Natural killer cell treated with Interleukin-12 subunit alpha and Interleukin-12 subunit beta and Interleukin-15 and Interleukin-18, amount 100 ng/mL, for 72 hours (primary cell): Measurements from ENCODE around the gene TRIO. TPM values are rescaled to one million over a fixed set of nuclear protein-coding genes. Genes with fewer than 3 reads are reported as not detected.
A peak's percentile ranks its signal among the peaks of the same experiment; 100 is the strongest.
"Not testable (repeated sequence)": the region's sequence is repeated elsewhere in the genome, so short reads cannot be mapped to it uniquely, and the experiment has no call there.

Source experiments
- ATAC-seq, 2 donors: fragments of 150-1000 bp; cut with Tn5 transposase in 1 of 2; sonication (Bioruptor Pico), chemical (Tn5 transposase) in 1 of 2; 2 replicates each; pipeline ENCODE4 v1.10.0; 2021
- DNase-seq: peaks from one replicate; pipeline ENCODE4 v3.0.0; 2022; ENCODE audit warnings: low spot score
- H3K27ac Mint-ChIP-seq, 2 donors: 1 replicate in 1 of 2; 2 replicates in 1 of 2; pipeline ENCODE4 v1.8.0; 2022; ENCODE audit warnings: mixed read lengths in 2 of 2, mild to moderate bottlenecking in 1 of 2, moderate library complexity in 1 of 2
- H3K27me3 Mint-ChIP-seq, 2 donors: 1 replicate in 1 of 2; 2 replicates in 1 of 2; pipeline ENCODE4 v1.8.0; 2022; ENCODE audit warnings: mixed read lengths in 2 of 2
- H3K36me3 Mint-ChIP-seq: one replicate; pipeline ENCODE4 v1.8.0; 2022; ENCODE audit warnings: mixed read lengths
- H3K4me1 Mint-ChIP-seq, 2 donors: 1 replicate in 1 of 2; 2 replicates in 1 of 2; pipeline ENCODE4 v1.8.0; 2022; ENCODE audit warnings: low read depth in 2 of 2, mixed read lengths in 2 of 2, mild to moderate bottlenecking in 1 of 2
- H3K4me3 Mint-ChIP-seq: one replicate; pipeline ENCODE4 v1.8.0; 2022; ENCODE audit warnings: mixed read lengths
- H3K9me3 Mint-ChIP-seq: 2 replicates; pipeline ENCODE4 v1.8.0; 2022; ENCODE audit warnings: mixed read lengths
- total RNA-seq, 2 donors: library from RNA; stranded (reverse); gene quantifications; one replicate each; pipeline ENCODE4 v1.2.3, GENCODE V29; 2022

TRIO gene
- total RNA-seq, 2 donors from 2014 or later: 40.1 to 70.3 TPM

DNA sequence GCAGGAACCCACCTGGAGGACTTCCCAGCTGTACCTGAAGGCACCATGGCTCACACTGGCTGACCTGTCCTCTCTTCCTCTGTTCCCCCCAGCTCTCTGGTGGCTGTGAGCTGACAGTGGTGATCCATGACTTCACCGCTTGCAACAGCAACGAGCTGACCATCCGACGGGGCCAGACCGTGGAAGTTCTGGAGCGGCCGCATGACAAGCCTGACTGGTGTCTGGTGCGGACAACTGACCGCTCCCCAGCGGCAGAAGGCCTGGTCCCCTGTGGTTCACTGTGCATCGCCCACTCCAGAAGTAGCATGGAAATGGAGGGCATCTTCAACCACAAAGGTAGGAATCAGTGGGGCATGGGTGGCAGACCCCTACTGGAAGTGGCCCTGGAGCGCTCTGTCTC lies 276.5 kb downstream of the TRIO start:
- no peak for DNase-seq
- H3K27ac Mint-ChIP-seq: no peak overlapping the region
- no peaks in the 10 kb centered on the region for H3K27me3 Mint-ChIP-seq
- H3K4me3 Mint-ChIP-seq: no peak overlapping the region
- no peak for ATAC-seq
- H3K4me1 Mint-ChIP-seq: peaks cover 2 to 31% of the 10 kb centered on the region in 2 donors
- no peaks in the 10 kb centered on the region for H3K9me3 Mint-ChIP-seq
- H3K36me3 Mint-ChIP-seq: no peaks in the 10 kb centered on the region

GRCh38 chr5:14420101-14420811 lies 277.1 kb downstream of the TRIO start:
- H3K4me3 Mint-ChIP-seq: no peak overlapping the region
- H3K27ac Mint-ChIP-seq: no peak overlapping the region
- DNase-seq: no peak
- H3K4me1 Mint-ChIP-seq: peaks cover 2 to 26% of the 10 kb centered on the region in 2 donors
- H3K36me3 Mint-ChIP-seq: no peaks in the 10 kb centered on the region
- H3K9me3 Mint-ChIP-seq: no peaks in the 10 kb centered on the region
- no peak for ATAC-seq
- H3K27me3 Mint-ChIP-seq: no peaks in the 10 kb centered on the region

DNA sequence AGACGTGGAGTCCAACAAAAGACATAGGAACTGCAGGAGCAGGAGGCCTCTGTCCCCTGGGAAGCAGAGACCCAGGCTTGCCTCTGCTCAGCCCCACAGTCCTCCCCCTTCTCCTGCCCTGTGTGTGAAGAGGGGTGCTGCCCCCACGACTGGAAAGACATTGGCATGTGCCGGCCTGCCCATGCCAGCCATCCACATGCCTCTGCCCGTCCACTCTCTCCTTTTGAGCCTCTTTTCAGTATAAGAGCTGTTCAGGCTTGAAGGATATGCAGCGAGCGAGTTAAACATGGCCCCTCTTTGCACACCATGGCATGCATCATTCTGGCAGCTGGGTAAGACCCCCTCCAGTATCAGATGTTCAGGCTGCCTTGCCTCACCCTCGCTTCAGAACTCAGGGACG lies 278.7 kb downstream of the TRIO start:
- Mint-ChIP-seq H3K27me3 (no peaks in the 10 kb centered on the region), H3K9me3 (no peaks in the 10 kb centered on the region), H3K27ac (no peak overlapping the region)

DNA sequence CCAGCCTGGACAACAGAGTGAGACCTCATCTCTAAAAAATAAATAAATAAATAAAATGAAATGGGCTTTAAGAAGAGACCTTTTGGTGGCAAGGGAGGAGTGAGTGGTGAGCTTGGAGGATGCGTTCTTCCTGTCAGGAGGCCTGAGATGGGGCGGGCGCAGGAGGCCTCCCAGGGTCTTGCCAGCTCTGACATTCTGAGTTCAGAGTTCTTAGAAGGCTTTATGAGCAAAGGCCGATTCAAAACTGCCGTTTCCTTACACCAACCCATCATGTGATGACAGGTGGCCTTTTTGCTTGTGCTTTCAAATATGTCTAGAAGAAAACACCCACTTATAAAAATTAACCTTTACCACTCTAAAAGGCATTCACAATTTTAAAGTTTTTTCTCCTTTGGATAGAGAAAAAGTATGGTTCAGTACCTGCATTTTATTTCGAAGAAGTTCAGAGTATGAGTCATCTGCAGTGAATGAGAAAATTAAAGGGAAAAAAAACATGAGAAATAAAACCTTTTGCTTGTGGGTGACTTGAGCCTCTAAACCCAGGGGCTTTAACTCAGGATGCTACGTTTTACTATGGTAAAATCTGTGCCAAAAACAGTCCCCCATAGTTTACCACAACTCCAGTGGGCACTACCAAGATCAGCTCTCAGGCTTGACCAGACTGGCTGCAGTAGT lies 281.0 kb downstream of the TRIO start:
- H3K36me3 Mint-ChIP-seq: no peaks in the 10 kb centered on the region
- H3K9me3 Mint-ChIP-seq: no peaks in the 10 kb centered on the region
- H3K27ac Mint-ChIP-seq: no peak overlapping the region
- ATAC-seq (no peak), DNase-seq (no peak)
- H3K4me1 Mint-ChIP-seq: peaks cover 0 to 2% of the 10 kb centered on the region in 2 donors
- no peak overlapping the region for H3K4me3 Mint-ChIP-seq
- no peaks in the 10 kb centered on the region for H3K27me3 Mint-ChIP-seq

More for the DNA sequence above, 278.7 kb downstream of the TRIO start:
- ATAC-seq (peak in 1 of 2 donors; percentile 18), DNase-seq (no peak)
- no peak overlapping the region for H3K4me3 Mint-ChIP-seq
- H3K36me3 Mint-ChIP-seq: no peaks in the 10 kb centered on the region
- peaks cover 2 to 18% of the 10 kb centered on the region in 2 donors for H3K4me1 Mint-ChIP-seq

GRCh38 chr5:14425559-14425958 lies 282.4 kb downstream of the TRIO start:
- DNase-seq: no peak
- H3K4me1 Mint-ChIP-seq: peaks cover 0 to 2% of the 10 kb centered on the region in 2 donors
- ATAC-seq: no peak
- H3K27me3 Mint-ChIP-seq: no peaks in the 10 kb centered on the region
- no peak overlapping the region for H3K4me3 Mint-ChIP-seq
- H3K9me3 Mint-ChIP-seq: no peaks in the 10 kb centered on the region
- H3K36me3 Mint-ChIP-seq: no peaks in the 10 kb centered on the region
- H3K27ac Mint-ChIP-seq: no peak overlapping the region

DNA sequence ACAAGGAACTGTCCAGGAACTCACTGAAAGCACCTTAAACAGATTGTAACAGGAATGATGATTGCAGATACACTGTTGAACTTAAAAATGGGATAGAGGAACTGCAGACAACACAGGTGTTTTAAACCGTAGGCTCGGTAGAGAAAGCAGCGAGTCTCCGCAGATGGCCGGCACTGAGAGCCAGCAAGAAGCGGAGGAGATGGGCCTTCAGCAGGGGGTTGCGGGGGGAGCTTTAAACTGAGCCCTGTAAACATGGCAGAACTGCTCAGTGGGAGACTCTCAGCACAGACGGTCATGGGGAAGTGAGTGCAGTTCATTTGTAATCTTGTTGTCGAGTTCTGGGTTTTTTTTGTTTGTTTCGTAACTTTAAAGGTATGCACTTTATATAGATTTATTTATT lies 283.4 kb downstream of the TRIO start:
- Mint-ChIP-seq H3K36me3 (no peaks in the 10 kb centered on the region), H3K4me1 (peaks cover 0 to 2% of the 10 kb centered on the region in 2 donors), H3K27me3 (no peaks in the 10 kb centered on the region), H3K4me3 (no peak overlapping the region), H3K27ac (no peak overlapping the region), H3K9me3 (no peaks in the 10 kb centered on the region)
- ATAC-seq (no peak), DNase-seq (no peak)

- H3K9me3 Mint-ChIP-seq: no peaks in the 10 kb centered on the region
- no peak for DNase-seq
- no peak overlapping the region for H3K27ac Mint-ChIP-seq
- no peaks in the 10 kb centered on the region for H3K36me3 Mint-ChIP-seq
- H3K4me1 Mint-ChIP-seq: no peaks in the 10 kb centered on the region
- no peaks in the 10 kb centered on the region for H3K27me3 Mint-ChIP-seq
- no peak overlapping the region for H3K4me3 Mint-ChIP-seq
- no peak for ATAC-seq
Measured at GRCh38 chr5:14428302-14429081, 285.4 kb downstream of the TRIO start.

DNA sequence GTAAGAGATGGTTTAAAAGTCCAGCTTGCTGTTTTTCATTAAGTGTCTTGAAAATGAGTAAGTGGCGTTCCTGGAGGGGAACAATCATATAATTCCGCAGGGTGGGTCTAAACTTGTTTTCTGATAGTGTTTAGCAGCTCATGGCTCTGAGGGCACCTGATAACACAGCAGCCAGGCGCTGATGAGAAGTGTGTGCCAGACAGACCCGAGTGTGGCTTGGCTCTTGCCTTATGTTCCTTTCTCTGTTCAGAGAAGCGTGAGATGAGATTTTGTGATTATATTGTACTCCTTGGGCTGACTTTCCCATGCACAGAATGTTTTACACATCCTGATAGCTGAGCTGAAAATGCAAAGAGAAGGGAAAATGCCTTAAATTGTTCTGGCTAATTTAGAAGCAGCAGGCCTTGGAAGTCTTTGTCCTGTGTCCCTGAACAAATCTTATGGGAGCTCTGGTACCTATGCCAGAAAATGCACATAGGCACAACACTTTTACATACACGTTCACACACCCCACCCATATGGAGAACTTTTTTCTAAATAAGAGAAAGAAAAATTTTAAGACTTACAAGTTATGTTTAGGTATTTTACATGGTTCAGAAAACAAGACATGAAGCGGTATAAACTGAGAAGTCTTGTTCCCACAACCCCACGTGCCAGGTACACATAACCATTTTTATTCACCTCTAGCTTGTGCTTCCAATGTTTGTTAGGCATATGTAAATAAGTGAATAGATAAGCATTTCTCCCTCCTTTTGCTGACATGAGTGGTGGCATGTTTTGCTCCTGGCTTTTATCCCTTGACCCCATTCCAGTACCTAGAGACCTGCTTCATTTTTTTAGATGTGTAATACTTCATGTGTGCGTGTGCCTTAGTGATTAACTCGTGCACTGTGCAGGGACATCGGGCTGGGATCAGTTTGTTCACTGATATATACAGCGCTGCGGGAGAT lies 286.2 kb downstream of the TRIO start:
- Mint-ChIP-seq H3K27me3 (no peaks in the 10 kb centered on the region), H3K27ac (no peak overlapping the region), H3K4me3 (no peak overlapping the region)

GRCh38 chr5:14431534-14431933 lies 288.4 kb downstream of the TRIO start:
- DNase-seq (no peak), ATAC-seq (no peak)
- H3K9me3 Mint-ChIP-seq: no peaks in the 10 kb centered on the region
- no peaks in the 10 kb centered on the region for H3K27me3 Mint-ChIP-seq
- H3K4me3 Mint-ChIP-seq: no peak overlapping the region
- no peaks in the 10 kb centered on the region for H3K36me3 Mint-ChIP-seq
- H3K4me1 Mint-ChIP-seq: no peaks in the 10 kb centered on the region
- H3K27ac Mint-ChIP-seq: no peak overlapping the region

More for the DNA sequence above, 286.2 kb downstream of the TRIO start:
- DNase-seq (no peak), ATAC-seq (no peak)
- Mint-ChIP-seq H3K4me1 (no peaks in the 10 kb centered on the region), H3K9me3 (no peaks in the 10 kb centered on the region), H3K36me3 (no peaks in the 10 kb centered on the region)

- Mint-ChIP-seq H3K4me1 (peaks cover 4 to 9% of the 10 kb centered on the region in 2 donors), H3K9me3 (no peaks in the 10 kb centered on the region), H3K36me3 (no peaks in the 10 kb centered on the region), H3K4me3 (no peak overlapping the region), H3K27me3 (no peaks in the 10 kb centered on the region), H3K27ac (no peak overlapping the region)
- ATAC-seq: no peak
- no peak for DNase-seq
Measured at GRCh38 chr5:14432931-14433589, 289.9 kb downstream of the TRIO start.

- Mint-ChIP-seq H3K27me3 (no peaks in the 10 kb centered on the region), H3K9me3 (no peaks in the 10 kb centered on the region), H3K36me3 (no peaks in the 10 kb centered on the region), H3K4me3 (no peak overlapping the region), H3K4me1 (peaks cover 8 to 15% of the 10 kb centered on the region in 2 donors), H3K27ac (no peak overlapping the region)
- DNase-seq: no peak
- no peak for ATAC-seq
Measured at GRCh38 chr5:14435481-14435880, 292.3 kb downstream of the TRIO start.

DNA sequence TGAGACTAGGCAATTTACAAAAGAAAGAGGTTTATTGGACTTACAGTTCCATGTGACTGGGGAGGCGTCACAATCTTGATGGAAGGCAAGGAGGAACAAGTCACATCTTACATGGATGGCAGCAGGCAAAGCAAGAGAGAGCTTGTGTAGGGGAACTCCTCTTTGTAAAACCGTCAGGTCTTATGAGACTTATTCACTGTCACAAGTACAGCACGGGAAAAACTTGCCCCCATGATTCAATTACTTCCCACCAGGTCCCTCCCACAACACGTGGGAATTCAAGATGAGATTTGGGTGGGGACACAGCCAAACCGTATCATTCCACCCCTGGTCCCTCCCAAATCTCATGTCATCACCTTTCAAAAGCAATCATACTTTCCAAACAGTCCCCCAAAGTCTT lies 293.0 kb downstream of the TRIO start:
- H3K9me3 Mint-ChIP-seq, H3K27me3 Mint-ChIP-seq, H3K27ac Mint-ChIP-seq, DNase-seq, ATAC-seq, H3K4me3 Mint-ChIP-seq, H3K36me3 Mint-ChIP-seq: not testable (repeated sequence)
- peaks cover 8 to 15% of the 10 kb centered on the region in 2 donors for H3K4me1 Mint-ChIP-seq
